ENCODE data around the gene ARRB1. TPM values are rescaled to one million over a fixed set of nuclear protein-coding genes. Genes with fewer than 3 reads are reported as not detected.

Gene ARRB1
- total RNA-seq, 1 donor, result 14.5 TPM

DNA sequence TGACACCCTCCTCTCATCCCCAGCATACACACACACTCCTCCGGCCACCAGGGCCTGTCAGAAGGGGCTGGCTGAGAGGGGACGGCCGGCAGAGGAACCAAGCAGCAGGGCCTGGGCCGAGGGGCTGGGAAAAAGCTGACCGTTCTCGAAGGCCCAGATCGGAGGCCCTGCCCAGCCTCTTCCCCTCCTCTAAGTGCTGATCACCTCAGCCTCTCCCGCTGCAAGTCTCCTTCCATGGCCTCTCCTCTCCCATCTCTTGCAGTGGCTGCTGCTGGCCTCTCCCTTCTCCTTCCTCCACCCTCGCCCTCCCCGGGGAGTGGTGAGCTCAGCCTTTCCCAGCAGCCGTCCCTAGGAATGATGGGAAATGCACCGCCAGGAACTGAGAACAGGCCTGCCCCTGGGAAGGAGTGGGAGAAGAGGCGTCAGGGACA is 39.6 kb downstream of the ARRB1 start:
- Histone ChIP-seq H3K27ac (ENCODE audit: low read depth, low read length) (peak overlapping the region; percentile 87), H3K27me3 (ENCODE audit: insufficient read depth, low read length) (no peaks in the 10 kb centered on the region), H2AFZ (ENCODE audit: low read length) (peak overlapping the region; percentile 87), H3K79me2 (ENCODE audit: insufficient read depth, low read length) (no peaks in the 10 kb centered on the region), H3K36me3 (ENCODE audit: insufficient read depth, low read length) (no peaks in the 10 kb centered on the region), H4K20me1 (ENCODE audit: insufficient read depth, low read length) (no peaks in the 10 kb centered on the region), H3K4me3 (ENCODE audit: insufficient read depth, low read length) (peak overlapping the region; percentile 45), H3K4me1 (ENCODE audit: insufficient read depth, low read length) (peaks cover 23% of the 10 kb centered on the region), H3K9me3 (ENCODE audit: low read depth, low read length) (no peaks in the 10 kb centered on the region), H3K4me2 (ENCODE audit: insufficient read depth, low read length) (peak overlapping the region; percentile 69)
- TF ChIP-seq, protein P1, sequence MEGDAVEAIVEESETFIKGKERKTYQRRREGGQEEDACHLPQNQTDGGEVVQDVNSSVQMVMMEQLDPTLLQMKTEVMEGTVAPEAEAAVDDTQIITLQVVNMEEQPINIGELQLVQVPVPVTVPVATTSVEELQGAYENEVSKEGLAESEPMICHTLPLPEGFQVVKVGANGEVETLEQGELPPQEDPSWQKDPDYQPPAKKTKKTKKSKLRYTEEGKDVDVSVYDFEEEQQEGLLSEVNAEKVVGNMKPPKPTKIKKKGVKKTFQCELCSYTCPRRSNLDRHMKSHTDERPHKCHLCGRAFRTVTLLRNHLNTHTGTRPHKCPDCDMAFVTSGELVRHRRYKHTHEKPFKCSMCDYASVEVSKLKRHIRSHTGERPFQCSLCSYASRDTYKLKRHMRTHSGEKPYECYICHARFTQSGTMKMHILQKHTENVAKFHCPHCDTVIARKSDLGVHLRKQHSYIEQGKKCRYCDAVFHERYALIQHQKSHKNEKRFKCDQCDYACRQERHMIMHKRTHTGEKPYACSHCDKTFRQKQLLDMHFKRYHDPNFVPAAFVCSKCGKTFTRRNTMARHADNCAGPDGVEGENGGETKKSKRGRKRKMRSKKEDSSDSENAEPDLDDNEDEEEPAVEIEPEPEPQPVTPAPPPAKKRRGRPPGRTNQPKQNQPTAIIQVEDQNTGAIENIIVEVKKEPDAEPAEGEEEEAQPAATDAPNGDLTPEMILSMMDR (IDR thresholded peaks at IDR 0.05; ENCODE audit: extremely low read depth, low read depth, low read length), result no peak
- peak; percentile 99 for DNase-seq (ENCODE audit: insufficient read length, low spot score, missing footprints)

GRCh38 chr11:75308986-75309385 is 42.5 kb downstream of the ARRB1 start:
- H3K4me1 ChIP-seq (ENCODE audit: insufficient read depth, low read length), result peaks cover 20% of the 10 kb centered on the region
- no peaks in the 10 kb centered on the region for H3K27me3 ChIP-seq (ENCODE audit: insufficient read depth, low read length)
- DNase-seq (ENCODE audit: insufficient read length, low spot score, missing footprints), result no peak
- no peaks in the 10 kb centered on the region for H3K9me3 ChIP-seq (ENCODE audit: low read depth, low read length)
- no peaks in the 10 kb centered on the region for H4K20me1 ChIP-seq (ENCODE audit: insufficient read depth, low read length)
- no peak overlapping the region for H2AFZ ChIP-seq (ENCODE audit: low read length)
- H3K4me2 ChIP-seq (ENCODE audit: insufficient read depth, low read length), result no peak overlapping the region
- TF ChIP-seq, protein P1 (IDR thresholded peaks at IDR 0.05; ENCODE audit: extremely low read depth, low read depth, low read length), result no peak
- no peak overlapping the region for H3K4me3 ChIP-seq (ENCODE audit: insufficient read depth, low read length)
- no peak overlapping the region for H3K27ac ChIP-seq (ENCODE audit: low read depth, low read length)
- no peaks in the 10 kb centered on the region for H3K36me3 ChIP-seq (ENCODE audit: insufficient read depth, low read length)
- no peaks in the 10 kb centered on the region for H3K79me2 ChIP-seq (ENCODE audit: insufficient read depth, low read length)

GRCh38 chr11:75308116-75308515 is 43.3 kb downstream of the ARRB1 start:
- no peak overlapping the region for H3K4me2 ChIP-seq (ENCODE audit: insufficient read depth, low read length)
- no peaks in the 10 kb centered on the region for H3K27me3 ChIP-seq (ENCODE audit: insufficient read depth, low read length)
- peaks cover 14% of the 10 kb centered on the region for H3K4me1 ChIP-seq (ENCODE audit: insufficient read depth, low read length)
- H4K20me1 ChIP-seq (ENCODE audit: insufficient read depth, low read length), result no peaks in the 10 kb centered on the region
- H3K27ac ChIP-seq (ENCODE audit: low read depth, low read length), result no peak overlapping the region
- no peaks in the 10 kb centered on the region for H3K36me3 ChIP-seq (ENCODE audit: insufficient read depth, low read length)
- no peaks in the 10 kb centered on the region for H3K79me2 ChIP-seq (ENCODE audit: insufficient read depth, low read length)
- TF ChIP-seq, protein P1 (IDR thresholded peaks at IDR 0.05; ENCODE audit: extremely low read depth, low read depth, low read length), result no peak
- DNase-seq (ENCODE audit: insufficient read length, low spot score, missing footprints), result peak; percentile 52
- no peak overlapping the region for H3K4me3 ChIP-seq (ENCODE audit: insufficient read depth, low read length)
- H2AFZ ChIP-seq (ENCODE audit: low read length), result no peak overlapping the region
- H3K9me3 ChIP-seq (ENCODE audit: low read depth, low read length), result no peaks in the 10 kb centered on the region

- H3K79me2 ChIP-seq (ENCODE audit: insufficient read depth, low read length), result no peaks in the 10 kb centered on the region
- no peaks in the 10 kb centered on the region for H3K9me3 ChIP-seq (ENCODE audit: low read depth, low read length)
- H2AFZ ChIP-seq (ENCODE audit: low read length), result no peak overlapping the region
- no peak overlapping the region for H3K27ac ChIP-seq (ENCODE audit: low read depth, low read length)
- peaks cover 9% of the 10 kb centered on the region for H3K4me1 ChIP-seq (ENCODE audit: insufficient read depth, low read length)
- no peak for DNase-seq (ENCODE audit: insufficient read length, low spot score, missing footprints)
- H3K36me3 ChIP-seq (ENCODE audit: insufficient read depth, low read length), result no peaks in the 10 kb centered on the region
- H4K20me1 ChIP-seq (ENCODE audit: insufficient read depth, low read length), result no peaks in the 10 kb centered on the region
- TF ChIP-seq, protein P1 (IDR thresholded peaks at IDR 0.05; ENCODE audit: extremely low read depth, low read depth, low read length), result no peak
- H3K4me2 ChIP-seq (ENCODE audit: insufficient read depth, low read length), result no peak overlapping the region
- H3K4me3 ChIP-seq (ENCODE audit: insufficient read depth, low read length), result no peak overlapping the region
- no peaks in the 10 kb centered on the region for H3K27me3 ChIP-seq (ENCODE audit: insufficient read depth, low read length)
Measured at GRCh38 chr11:75307058-75307457, 44.4 kb downstream of the ARRB1 start.
